SH-SY5Y (cell line): ENCODE results near the gene DNAH17.

ENCODE experiments used
- GATA2 ChIP-seq: IDR thresholded peaks from 2 replicates; pipeline ENCODE4 v1.6.1; 2011; ENCODE audit warnings: mild to moderate bottlenecking, low read depth, low read length
- GATA3 ChIP-seq: IDR thresholded peaks from 2 replicates; pipeline ENCODE4 v1.6.1; 2011; ENCODE audit warnings: low read depth, mild to moderate bottlenecking, low read length, moderate library complexity

GRCh38 chr17:78532311-78532710, 44.9 kb downstream of the DNAH17 start:
- TF ChIP-seq GATA3 (no peak), GATA2 (no peak)
